ENCODE measurements around the gene TNS4.

DNA sequence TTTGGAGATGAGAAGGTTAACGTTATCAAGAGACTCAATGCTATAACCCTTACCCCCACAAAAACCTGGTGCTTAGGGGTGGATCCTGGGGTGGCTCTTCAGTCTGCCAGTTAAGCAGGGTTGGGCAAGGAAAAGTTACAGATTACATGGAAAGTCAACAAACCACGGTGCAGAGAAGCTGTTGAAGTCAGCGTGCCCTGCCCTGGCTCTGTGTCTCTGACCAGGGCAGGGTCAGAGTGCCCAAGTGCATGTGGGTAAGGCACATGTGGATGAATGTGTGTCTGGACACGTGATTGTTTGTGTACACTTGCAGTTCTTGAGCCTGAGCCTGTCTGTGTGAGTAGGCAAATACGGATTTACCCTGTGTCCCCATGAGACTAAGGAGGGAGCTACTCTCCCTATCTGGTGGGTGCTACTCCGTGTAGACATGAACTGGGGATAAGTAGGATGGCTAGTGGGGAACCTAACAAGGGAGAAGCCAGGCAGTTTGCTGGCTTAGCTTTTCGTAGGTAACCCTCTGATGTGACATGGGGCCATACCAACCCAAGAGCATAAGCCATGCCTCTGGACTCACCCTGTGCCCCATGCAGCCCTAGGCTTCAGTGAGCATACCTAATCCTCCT, 52.7 kb downstream of the TNS4 start:
- TF ChIP-seq MYC (IDR thresholded peaks at IDR 0.05; ENCODE audit: borderline replicate concordance, low read length) (no peak), RCOR1 (IDR thresholded peaks at IDR 0.05; ENCODE audit: low read depth, low read length) (no peak), RAD21 (conservative IDR thresholded peaks at IDR 0.05 in 1 of 2, IDR thresholded peaks at IDR 0.05 in 1 of 2) (0 out of 5 replicates have a peak, but pooled peaks have one; percentile 9 to 12)
- TF ChIP-seq, protein P1, sequence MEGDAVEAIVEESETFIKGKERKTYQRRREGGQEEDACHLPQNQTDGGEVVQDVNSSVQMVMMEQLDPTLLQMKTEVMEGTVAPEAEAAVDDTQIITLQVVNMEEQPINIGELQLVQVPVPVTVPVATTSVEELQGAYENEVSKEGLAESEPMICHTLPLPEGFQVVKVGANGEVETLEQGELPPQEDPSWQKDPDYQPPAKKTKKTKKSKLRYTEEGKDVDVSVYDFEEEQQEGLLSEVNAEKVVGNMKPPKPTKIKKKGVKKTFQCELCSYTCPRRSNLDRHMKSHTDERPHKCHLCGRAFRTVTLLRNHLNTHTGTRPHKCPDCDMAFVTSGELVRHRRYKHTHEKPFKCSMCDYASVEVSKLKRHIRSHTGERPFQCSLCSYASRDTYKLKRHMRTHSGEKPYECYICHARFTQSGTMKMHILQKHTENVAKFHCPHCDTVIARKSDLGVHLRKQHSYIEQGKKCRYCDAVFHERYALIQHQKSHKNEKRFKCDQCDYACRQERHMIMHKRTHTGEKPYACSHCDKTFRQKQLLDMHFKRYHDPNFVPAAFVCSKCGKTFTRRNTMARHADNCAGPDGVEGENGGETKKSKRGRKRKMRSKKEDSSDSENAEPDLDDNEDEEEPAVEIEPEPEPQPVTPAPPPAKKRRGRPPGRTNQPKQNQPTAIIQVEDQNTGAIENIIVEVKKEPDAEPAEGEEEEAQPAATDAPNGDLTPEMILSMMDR (IDR thresholded peaks at IDR 0.05) = no peak
- TF ChIP-seq, protein P2, sequence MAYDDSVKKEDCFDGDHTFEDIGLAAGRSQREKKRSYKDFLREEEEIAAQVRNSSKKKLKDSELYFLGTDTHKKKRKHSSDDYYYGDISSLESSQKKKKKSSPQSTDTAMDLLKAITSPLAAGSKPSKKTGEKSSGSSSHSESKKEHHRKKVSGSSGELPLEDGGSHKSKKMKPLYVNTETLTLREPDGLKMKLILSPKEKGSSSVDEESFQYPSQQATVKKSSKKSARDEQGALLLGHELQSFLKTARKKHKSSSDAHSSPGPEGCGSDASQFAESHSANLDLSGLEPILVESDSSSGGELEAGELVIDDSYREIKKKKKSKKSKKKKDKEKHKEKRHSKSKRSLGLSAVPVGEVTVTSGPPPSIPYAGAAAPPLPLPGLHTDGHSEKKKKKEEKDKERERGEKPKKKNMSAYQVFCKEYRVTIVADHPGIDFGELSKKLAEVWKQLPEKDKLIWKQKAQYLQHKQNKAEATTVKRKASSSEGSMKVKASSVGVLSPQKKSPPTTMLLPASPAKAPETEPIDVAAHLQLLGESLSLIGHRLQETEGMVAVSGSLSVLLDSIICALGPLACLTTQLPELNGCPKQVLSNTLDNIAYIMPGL (CRISPR knock-in tag; IDR thresholded peaks at IDR 0.05; ENCODE audit: borderline replicate concordance) = no peak
